SK-N-SH (cell line): ENCODE results near the gene EPHA3.

ENCODE experiments used
- EP300 ChIP-seq, 2 experiments: IDR thresholded peaks; 2 replicates each; pipeline versions ENCODE4 v1.4.0 to v1.6.1; 2012; ENCODE audit warnings: borderline replicate concordance in 1 of 2, low read depth in 1 of 2, low read length in 1 of 2
- EZH2phosphoT487 ChIP-seq: fragments of 200-600 bp; sonication (generic); IDR thresholded peaks from 2 replicates; pipeline ENCODE4 v1.6.1; 2017; ENCODE audit warnings: low read depth, mixed run types, mild to moderate bottlenecking, antibody characterized with exemption, moderate library complexity, borderline replicate concordance
- JUND ChIP-seq: IDR thresholded peaks from 2 replicates; pipeline ENCODE4 v1.4.0; 2012
- NRF1 ChIP-seq: IDR thresholded peaks from 2 replicates; pipeline ENCODE4 v1.6.1; 2012; ENCODE audit warnings: low read depth, mild to moderate bottlenecking, low read length
- POLR2AphosphoS5 ChIP-seq: IDR thresholded peaks from 2 replicates; pipeline ENCODE4 v1.6.1; 2012; ENCODE audit warnings: low read depth, low read length
- RAD21 ChIP-seq: IDR thresholded peaks from 2 replicates; pipeline ENCODE4 v1.6.1; 2012; ENCODE audit warnings: mild to moderate bottlenecking, low read length
- SIN3A ChIP-seq: IDR thresholded peaks from 2 replicates; pipeline ENCODE4 v1.6.1; 2012; ENCODE audit warnings: low read depth, mild to moderate bottlenecking, low read length, moderate library complexity, borderline replicate concordance
- YY1 ChIP-seq: IDR thresholded peaks from 2 replicates; pipeline ENCODE4 v1.4.0; 2012; ENCODE audit warnings: low read depth, mild to moderate bottlenecking
- TF ChIP-seq, protein P1 (sequence below): fragments of 200-600 bp; sonication (generic); IDR thresholded peaks from 2 replicates; pipeline ENCODE4 v1.6.1; 2017; ENCODE audit warnings: antibody characterized with exemption, mild to moderate bottlenecking, moderate library complexity
- TF ChIP-seq, protein P2 (sequence below): IDR thresholded peaks from 2 replicates; pipeline ENCODE4 v1.6.1; 2012; ENCODE audit warnings: mild to moderate bottlenecking, low read depth, low read length, moderate library complexity
- TF ChIP-seq, protein P3 (sequence below): IDR thresholded peaks from 2 replicates; pipeline ENCODE4 v1.4.0; 2012; ENCODE audit warnings: low read depth, borderline replicate concordance

DNA sequence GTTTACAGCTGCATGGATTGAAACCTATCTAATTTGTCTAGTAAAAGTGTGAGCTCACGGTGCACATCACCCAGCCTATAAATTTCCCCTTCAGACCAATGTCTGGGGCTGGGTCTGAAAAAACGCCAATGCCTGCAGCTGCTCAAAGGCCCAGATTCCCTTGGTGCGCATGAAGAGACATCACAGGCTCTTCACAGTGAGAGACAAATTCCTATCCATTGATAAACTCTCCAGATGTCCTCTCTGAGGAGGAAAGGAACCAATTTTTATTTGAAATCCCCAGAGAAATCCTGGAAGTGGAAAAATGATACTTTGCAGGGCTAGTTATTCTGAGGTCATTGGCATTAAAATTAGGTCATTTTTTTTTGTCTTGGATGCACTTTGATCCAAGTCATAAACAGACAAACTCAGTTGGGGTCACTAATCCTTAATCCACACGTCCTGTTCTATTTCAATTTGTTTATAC, 360.5 kb downstream of the EPHA3 start:
- TF ChIP-seq, protein P1, sequence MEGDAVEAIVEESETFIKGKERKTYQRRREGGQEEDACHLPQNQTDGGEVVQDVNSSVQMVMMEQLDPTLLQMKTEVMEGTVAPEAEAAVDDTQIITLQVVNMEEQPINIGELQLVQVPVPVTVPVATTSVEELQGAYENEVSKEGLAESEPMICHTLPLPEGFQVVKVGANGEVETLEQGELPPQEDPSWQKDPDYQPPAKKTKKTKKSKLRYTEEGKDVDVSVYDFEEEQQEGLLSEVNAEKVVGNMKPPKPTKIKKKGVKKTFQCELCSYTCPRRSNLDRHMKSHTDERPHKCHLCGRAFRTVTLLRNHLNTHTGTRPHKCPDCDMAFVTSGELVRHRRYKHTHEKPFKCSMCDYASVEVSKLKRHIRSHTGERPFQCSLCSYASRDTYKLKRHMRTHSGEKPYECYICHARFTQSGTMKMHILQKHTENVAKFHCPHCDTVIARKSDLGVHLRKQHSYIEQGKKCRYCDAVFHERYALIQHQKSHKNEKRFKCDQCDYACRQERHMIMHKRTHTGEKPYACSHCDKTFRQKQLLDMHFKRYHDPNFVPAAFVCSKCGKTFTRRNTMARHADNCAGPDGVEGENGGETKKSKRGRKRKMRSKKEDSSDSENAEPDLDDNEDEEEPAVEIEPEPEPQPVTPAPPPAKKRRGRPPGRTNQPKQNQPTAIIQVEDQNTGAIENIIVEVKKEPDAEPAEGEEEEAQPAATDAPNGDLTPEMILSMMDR, result no peak
- no peak for TF ChIP-seq POLR2AphosphoS5
- TF ChIP-seq, protein P2, sequence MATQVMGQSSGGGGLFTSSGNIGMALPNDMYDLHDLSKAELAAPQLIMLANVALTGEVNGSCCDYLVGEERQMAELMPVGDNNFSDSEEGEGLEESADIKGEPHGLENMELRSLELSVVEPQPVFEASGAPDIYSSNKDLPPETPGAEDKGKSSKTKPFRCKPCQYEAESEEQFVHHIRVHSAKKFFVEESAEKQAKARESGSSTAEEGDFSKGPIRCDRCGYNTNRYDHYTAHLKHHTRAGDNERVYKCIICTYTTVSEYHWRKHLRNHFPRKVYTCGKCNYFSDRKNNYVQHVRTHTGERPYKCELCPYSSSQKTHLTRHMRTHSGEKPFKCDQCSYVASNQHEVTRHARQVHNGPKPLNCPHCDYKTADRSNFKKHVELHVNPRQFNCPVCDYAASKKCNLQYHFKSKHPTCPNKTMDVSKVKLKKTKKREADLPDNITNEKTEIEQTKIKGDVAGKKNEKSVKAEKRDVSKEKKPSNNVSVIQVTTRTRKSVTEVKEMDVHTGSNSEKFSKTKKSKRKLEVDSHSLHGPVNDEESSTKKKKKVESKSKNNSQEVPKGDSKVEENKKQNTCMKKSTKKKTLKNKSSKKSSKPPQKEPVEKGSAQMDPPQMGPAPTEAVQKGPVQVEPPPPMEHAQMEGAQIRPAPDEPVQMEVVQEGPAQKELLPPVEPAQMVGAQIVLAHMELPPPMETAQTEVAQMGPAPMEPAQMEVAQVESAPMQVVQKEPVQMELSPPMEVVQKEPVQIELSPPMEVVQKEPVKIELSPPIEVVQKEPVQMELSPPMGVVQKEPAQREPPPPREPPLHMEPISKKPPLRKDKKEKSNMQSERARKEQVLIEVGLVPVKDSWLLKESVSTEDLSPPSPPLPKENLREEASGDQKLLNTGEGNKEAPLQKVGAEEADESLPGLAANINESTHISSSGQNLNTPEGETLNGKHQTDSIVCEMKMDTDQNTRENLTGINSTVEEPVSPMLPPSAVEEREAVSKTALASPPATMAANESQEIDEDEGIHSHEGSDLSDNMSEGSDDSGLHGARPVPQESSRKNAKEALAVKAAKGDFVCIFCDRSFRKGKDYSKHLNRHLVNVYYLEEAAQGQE, result no peak
- no peak for TF ChIP-seq YY1
- TF ChIP-seq, protein P3, sequence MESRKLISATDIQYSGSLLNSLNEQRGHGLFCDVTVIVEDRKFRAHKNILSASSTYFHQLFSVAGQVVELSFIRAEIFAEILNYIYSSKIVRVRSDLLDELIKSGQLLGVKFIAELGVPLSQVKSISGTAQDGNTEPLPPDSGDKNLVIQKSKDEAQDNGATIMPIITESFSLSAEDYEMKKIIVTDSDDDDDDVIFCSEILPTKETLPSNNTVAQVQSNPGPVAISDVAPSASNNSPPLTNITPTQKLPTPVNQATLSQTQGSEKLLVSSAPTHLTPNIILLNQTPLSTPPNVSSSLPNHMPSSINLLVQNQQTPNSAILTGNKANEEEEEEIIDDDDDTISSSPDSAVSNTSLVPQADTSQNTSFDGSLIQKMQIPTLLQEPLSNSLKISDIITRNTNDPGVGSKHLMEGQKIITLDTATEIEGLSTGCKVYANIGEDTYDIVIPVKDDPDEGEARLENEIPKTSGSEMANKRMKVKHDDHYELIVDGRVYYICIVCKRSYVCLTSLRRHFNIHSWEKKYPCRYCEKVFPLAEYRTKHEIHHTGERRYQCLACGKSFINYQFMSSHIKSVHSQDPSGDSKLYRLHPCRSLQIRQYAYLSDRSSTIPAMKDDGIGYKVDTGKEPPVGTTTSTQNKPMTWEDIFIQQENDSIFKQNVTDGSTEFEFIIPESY, result no peak
- no peak for TF ChIP-seq RAD21
- no peak for TF ChIP-seq SIN3A
- no peak for TF ChIP-seq NRF1
- no peak for TF ChIP-seq EP300 (IDR thresholded peaks at IDR 0.05; ENCODE audit: borderline replicate concordance in 1 of 2, low read depth in 1 of 2, low read length in 1 of 2)
- no peak for TF ChIP-seq EZH2phosphoT487
- no peak for TF ChIP-seq JUND
